ENCODE data around the gene MRPL43. TPM values are rescaled to one million over a fixed set of nuclear protein-coding genes. Genes with fewer than 3 reads are reported as not detected.
A peak's percentile ranks its signal among the peaks of the same experiment; 100 is the strongest.

The MRPL43 gene
- total and polyA plus RNA-seq, 10 of the 15 experiments (the other 5 are each of a cell fraction or from before 2014, with no cell fraction given), result 16.6 to 108 (median 65.1) TPM

- peak; percentile 57 for ATAC-seq
- FAIRE-seq, result no peak
- peaks cover 16% of the 10 kb centered on the region for H3K4me1 ChIP-seq (ENCODE audit: control insufficient read depth, insufficient read depth, low read length)
- H3K9ac ChIP-seq (ENCODE audit: control insufficient read depth, insufficient read depth, low read length), result no peak overlapping the region
- 41% methylated on average over 5 of the region's 5 CpGs for WGBS (ENCODE audit: insufficient coverage, insufficient replicate concordance, low lambda C conversion rate, missing lambda C conversion rate)
- no TSS peak for BruUV-seq (replicated peaks)
- H3K36me3 ChIP-seq (ENCODE audit: control insufficient read depth in 2 of 2, insufficient read depth in 2 of 2, low read length in 1 of 2), result peaks cover 2 to 6% of the 10 kb centered on the region in 2 experiments; a peak in 2 of 4 replicates
- DNase-seq (ENCODE audit: low read depth, low spot score), result no peak
- H4K20me1 ChIP-seq (ENCODE audit: control insufficient read depth, insufficient read depth), result no peaks in the 10 kb centered on the region
- peaks cover 34% of the 10 kb centered on the region for H3K79me2 ChIP-seq (ENCODE audit: control insufficient read depth, insufficient read depth, low read length)
- no peak overlapping the region for H3K4me2 ChIP-seq (ENCODE audit: control insufficient read depth, insufficient read depth)
- H3K27ac ChIP-seq (ENCODE audit: control insufficient read depth, insufficient read depth), result no peak overlapping the region
- ChIA-PET SMC1A (ENCODE audit: uncharacterized antibody, unreplicated experiment) (interaction anchor here (0.6 to 1.2 kb wide), 2 partner anchors 13 to 76 kb away, joined by 3 to 5 read pairs; no protein-coding TSS in a partner anchor), RAD21 (ENCODE audit: unreplicated experiment) (interaction anchor here (2.1 kb wide), 1 partner anchor 13 kb away, joined by 11 read pairs; no protein-coding TSS in a partner anchor), CTCF (interaction anchor here (0.9 to 5.5 kb wide), 5 partner anchors 10 to 449 kb away, joined by 3 to 42 read pairs (median 4); partner anchors contain the start of gene HIF1AN), POLR2A (interaction anchor here (0.8 to 2.8 kb wide), 6 partner anchors 13 to 75 kb away, joined by 3 to 23 read pairs (median 3); partner anchors contain the start of genes LZTS2, SEMA4G and SLF2)
- H3K9me3 ChIP-seq (replicated peaks; ENCODE audit: control insufficient read depth, insufficient read depth, low read length), result no peaks in the 10 kb centered on the region
- intact Hi-C loops (cut with micrococcal nuclease; ENCODE audit: unreplicated experiment), result no loop called here
- no peak overlapping the region for H2AFZ ChIP-seq (ENCODE audit: control insufficient read depth, low read depth, low read length)
- H3K4me3 ChIP-seq, result no peak overlapping the region
- no peaks in the 10 kb centered on the region for H3K27me3 ChIP-seq (replicated peaks in 1 of 2; ENCODE audit: control insufficient read depth in 2 of 2, insufficient read depth in 2 of 2, low read length in 1 of 2)
- in situ Hi-C loops (cut with MboI), result no loop called here
- TF ChIP-seq ZNF384 (IDR thresholded peaks at IDR 0.05; ENCODE audit: borderline replicate concordance, low read depth, low read length), result no peak
- TF ChIP-seq RELA (IDR thresholded peaks at IDR 0.05; ENCODE audit: borderline replicate concordance, partially characterized antibody), result no peak
- TF ChIP-seq ZBTB33 (IDR thresholded peaks at IDR 0.05), result no peak
- no peak for TF ChIP-seq CBX3 (IDR thresholded peaks at IDR 0.05; ENCODE audit: borderline replicate concordance, low read depth)
- TF ChIP-seq ELK1 (IDR thresholded peaks at IDR 0.05; ENCODE audit: low read depth, low read length), result no peak; the same call in 1 of the 2 replicates
- TF ChIP-seq RELB (IDR thresholded peaks at IDR 0.05; ENCODE audit: low read depth), result peak; percentile 55; the same call in 1 of the 2 replicates
- TF ChIP-seq CREB1 (IDR thresholded peaks at IDR 0.05; ENCODE audit: low read depth), result no peak
- TF ChIP-seq IKZF2 (IDR thresholded peaks at IDR 0.05), result no peak
- no peak for TF ChIP-seq ZNF592 (IDR thresholded peaks at IDR 0.05)
- TF ChIP-seq TAF1 (IDR thresholded peaks at IDR 0.05; ENCODE audit: borderline replicate concordance, low read depth, low read length), result no peak
- no peak; a peak in 1 of 6 replicates for TF ChIP-seq CTCF (IDR thresholded peaks at IDR 0.05 in 2 of 3, conservative IDR thresholded peaks at IDR 0.05 in 1 of 3; ENCODE audit: control insufficient read depth in 2 of 3, extremely low read depth in 1 of 3, insufficient read depth in 1 of 3, low read depth in 3 of 3, low read length in 3 of 3)
- TF ChIP-seq NFXL1 (IDR thresholded peaks at IDR 0.05; ENCODE audit: borderline replicate concordance), result no peak
Observed at GRCh38 chr10:100985336-100985735, 2.0 kb downstream of the MRPL43 start.

Measured in GM12878 (cell line).